Stimulated activated CD8-positive, alpha-beta memory T cell treated with anti-CD3 and anti-CD28 coated beads, Interleukin-12 subunit alpha, Interleukin-12 subunit beta, amount 100 ng/mL, for 1 hour (primary cell): ENCODE measurements around the gene NUMBL.

Experiments
- DNase-seq: peaks from one replicate; pipeline ENCODE4 v3.0.0-alpha.2; 2020; ENCODE audit warnings: low read depth

Gene NUMBL

DNA sequence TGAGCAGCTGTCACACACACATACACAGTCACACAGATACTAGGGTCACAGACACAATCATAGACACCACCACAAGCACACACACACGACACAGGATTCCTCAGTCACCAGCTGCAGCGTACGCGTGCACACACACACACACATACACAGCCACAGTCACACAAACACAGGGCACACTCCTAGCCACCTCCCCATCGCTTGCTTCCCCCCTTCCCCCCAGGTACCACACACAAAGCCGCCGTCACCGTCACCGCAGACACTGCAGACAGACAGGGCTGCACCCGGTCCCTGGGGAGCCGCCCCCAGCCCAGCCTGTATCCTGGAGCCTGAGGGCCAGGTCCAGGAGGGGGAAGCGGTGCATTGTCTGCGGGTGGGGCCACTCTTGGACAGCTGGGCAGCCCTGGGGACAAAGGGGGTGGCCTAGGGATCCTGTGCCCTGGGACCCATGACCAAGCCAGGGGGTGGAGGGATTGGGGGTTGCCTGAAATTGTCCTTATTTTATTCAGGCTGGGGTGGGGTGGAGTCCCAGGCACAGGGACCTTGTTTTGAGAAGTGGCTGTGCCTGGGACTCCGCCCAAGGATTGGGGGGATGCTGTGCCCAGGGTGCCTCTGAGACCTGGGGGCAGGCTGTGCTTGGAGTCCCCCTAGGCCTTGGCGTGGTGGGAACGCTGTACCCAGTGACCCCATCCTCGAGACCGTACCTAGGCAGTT lies 957 bp downstream of the NUMBL start:
- DNase-seq: no peak

GRCh38 chr19:40688987-40689338 lies 1.5 kb downstream of the NUMBL start:
- DNase-seq: no peak

DNA sequence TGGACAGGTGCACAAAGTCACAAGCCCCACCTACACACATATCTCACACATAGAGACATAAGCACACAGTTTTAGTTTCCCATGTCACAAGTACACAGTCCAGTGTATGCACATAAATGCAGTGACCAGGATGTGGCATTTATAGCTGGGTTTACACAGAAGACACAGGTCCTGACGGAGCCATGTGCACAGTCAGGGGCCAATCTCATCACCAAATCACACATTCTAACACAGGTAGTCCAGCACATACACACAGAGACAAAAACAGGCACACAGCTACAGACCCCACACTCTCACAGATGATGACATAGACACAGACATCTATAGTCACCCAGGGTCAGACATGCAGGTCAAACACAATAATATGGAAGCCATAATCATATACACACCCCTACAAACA lies 2.1 kb downstream of the NUMBL start:
- no peak for DNase-seq

- DNase-seq: no peak
Measured at GRCh38 chr19:40687525-40688016, 2.9 kb downstream of the NUMBL start.

DNA sequence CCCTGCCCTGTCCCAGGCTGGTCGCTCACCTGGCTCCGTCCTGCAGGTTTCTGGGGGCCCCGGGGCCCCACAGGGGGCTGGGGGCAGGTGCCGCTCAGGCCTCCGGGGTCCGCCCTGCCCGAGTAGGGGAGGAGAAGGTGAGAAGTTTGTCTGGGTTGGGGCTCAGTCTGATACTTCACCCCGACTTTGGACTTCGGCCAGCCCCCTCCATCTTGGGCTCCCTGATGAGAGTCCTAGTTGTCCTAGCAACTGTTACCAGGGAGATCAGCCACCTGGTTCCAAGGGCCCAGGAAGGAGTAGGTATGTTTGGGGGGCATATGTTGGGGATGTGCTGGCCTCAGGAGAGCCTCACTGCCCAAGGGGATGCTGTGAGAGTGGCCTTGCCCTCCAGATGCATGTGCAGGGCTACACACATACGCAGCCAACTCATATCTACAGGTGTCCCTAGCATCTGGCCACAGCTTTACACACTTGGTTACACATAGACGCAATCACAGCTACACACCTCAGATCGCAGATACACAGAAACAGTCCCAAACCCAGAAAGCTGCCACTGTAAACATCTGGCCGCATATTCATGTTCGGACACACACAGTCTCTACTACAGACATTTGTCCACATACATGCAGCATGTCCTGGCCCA lies 3.4 kb downstream of the NUMBL start:
- DNase-seq: no peak

DNA sequence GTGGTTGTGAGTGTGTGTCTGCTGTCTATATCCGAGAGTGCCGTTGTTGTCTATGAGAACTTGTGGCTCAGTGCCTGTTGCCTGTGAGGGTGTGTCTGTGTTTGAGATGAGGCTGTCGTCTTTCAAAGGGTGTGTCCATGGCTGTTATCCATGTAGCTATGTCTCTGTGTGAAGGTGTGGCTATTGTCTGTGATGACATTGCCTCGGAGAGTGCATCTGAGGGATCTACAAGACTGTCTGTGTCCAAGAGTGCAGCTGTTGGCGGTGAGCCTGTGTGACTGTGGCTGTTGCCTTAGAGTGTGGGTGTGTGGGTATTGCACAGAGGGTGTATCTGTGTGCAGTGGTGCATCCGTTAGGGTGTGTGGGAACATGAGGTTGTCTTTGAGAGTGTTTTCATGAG lies 4.9 kb downstream of the NUMBL start:
- DNase-seq: no peak

- DNase-seq: no peak
Measured at GRCh38 chr19:40685016-40685526, 5.4 kb downstream of the NUMBL start.

GRCh38 chr19:40684280-40684679 lies 6.2 kb downstream of the NUMBL start:
- DNase-seq: no peak

GRCh38 chr19:40683437-40683836 lies 7.0 kb downstream of the NUMBL start:
- no peak for DNase-seq

- DNase-seq: no peak
Measured at GRCh38 chr19:40682431-40682964, 8.0 kb downstream of the NUMBL start.

DNA sequence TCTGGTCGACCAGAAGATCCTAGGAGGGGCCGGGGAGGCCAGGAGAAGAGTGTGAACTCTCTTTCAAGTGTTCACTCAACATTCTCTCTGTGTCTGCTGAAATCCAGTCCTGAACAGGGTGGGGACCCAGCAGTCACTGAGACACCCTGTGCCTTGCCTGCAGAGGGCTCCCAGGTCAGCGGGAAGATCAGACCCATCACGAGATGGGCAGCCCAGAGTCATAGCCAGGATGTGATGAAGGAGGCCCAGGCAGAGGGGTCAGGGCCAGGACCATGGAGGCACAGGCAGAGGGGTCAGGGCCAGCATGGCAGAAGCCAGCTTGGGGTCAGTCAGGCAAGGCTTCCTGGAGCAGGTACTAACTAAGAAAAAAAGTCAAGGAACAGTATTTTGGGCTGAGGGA lies 9.4 kb downstream of the NUMBL start:
- no peak for DNase-seq

DNA sequence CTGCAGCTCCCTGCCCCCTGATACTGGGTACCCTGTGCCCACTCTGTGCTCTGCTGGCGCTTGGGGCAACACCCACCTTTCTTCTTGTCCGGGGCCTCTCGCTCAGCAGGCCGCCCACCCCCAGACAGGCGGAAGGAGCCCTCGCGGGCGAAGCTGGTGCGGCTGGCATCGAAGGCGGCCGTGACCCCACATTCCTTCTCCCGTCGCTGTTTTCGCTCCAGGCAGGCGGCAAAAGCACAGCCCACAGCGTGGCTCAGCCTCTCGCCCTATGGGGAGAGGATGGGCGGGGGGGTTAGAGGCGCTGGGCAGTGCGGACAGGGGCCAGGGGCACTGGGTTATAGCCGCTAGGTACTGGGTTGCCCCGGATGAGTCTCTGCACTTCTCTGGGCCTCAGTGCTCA lies 13.3 kb downstream of the NUMBL start:
- DNase-seq: no peak

- DNase-seq: no peak
Measured at GRCh38 chr19:40674291-40674690, 16.2 kb downstream of the NUMBL start.

- DNase-seq: no peak
Measured at GRCh38 chr19:40673397-40673796, 17.1 kb downstream of the NUMBL start.

DNA sequence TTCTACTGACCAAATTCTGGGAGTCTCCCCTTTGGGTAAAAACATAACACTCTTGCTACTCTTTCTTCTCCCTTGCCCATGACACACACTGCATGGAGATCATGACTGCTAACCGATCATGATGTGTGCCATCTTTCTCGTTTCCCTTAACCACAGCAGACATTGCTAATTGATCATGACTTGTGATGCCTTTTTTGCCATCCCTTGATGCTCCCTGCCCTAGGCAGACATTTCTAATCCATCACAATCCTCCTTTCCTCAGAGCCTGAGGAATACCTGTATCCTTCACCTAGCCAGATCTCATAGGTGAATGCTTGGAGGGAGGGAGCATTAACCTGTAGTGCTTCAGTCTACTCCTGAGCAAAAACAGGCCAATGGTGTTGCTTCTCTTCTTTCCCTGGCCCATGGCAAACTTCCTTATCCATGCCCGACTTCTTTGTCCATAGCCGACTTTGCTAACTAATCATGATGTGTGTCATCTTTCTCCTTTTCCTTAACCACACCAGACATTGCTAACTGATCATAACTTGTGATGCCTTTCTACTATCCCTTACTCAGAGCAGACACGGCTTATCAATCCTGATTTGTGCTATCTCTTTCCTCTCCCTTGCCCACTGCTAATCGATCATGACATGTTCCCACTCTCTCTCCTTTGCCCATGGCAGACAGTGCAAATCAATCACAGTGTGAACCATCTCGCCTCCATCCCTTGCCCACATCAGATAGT lies 17.7 kb downstream of the NUMBL start:
- no peak for DNase-seq

GRCh38 chr19:40672038-40672437 lies 18.4 kb downstream of the NUMBL start:
- no peak for DNase-seq

DNA sequence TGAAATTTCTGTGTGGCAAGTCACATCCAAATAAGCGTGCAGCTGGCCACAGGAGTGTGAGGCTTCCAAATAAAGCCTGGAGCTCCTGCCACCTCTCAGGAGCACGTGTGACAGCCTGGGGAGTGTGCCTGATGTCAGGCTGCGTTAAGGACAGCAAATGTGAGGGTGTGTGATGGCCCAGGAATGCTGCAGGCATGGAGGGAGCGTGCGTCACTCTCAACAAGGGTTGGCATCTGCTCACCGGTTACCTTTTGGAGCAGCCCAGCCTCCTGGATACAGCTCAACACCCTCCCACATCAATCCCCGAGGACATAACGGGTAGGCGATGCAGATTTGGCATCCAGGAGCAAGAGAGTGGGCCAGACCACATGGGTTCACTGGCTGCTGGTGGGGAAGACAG lies 19.0 kb downstream of the NUMBL start:
- no peak for DNase-seq

- no peak for DNase-seq
Measured at GRCh38 chr19:40668991-40669614, 21.3 kb downstream of the NUMBL start.

DNA sequence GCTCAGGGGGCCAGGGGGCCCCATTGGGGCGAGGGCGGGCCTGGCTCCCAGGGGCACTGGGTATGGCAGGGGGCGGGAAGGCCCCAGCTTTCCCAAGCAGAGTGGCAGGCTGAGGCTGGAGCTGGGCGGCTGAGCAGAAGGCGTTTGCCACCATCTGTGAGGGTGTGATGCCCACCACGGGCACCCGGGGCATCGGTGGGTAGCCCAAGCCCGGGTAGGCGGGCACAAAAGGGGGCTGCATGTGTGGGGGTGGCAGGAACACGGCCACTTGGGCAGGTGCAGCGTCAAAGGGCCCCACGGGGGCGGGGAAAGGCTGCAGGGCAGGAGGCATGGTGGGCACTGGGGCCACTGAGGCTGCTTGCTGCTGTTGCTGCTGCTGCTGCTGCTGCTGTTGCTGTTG lies 22.8 kb downstream of the NUMBL start:
- no peak for DNase-seq

GRCh38 chr19:40666803-40667438 lies 23.5 kb downstream of the NUMBL start:
- no peak for DNase-seq
